ENCODE measurements around the gene GGN. TPM values are rescaled to one million over a fixed set of nuclear protein-coding genes. Genes with fewer than 3 reads are reported as not detected.

GGN gene
- total and polyA plus RNA-seq, 2 of the 13 experiments (the other 11 are each of a cell fraction or from before 2014, with no cell fraction given), result not detected

DNA sequence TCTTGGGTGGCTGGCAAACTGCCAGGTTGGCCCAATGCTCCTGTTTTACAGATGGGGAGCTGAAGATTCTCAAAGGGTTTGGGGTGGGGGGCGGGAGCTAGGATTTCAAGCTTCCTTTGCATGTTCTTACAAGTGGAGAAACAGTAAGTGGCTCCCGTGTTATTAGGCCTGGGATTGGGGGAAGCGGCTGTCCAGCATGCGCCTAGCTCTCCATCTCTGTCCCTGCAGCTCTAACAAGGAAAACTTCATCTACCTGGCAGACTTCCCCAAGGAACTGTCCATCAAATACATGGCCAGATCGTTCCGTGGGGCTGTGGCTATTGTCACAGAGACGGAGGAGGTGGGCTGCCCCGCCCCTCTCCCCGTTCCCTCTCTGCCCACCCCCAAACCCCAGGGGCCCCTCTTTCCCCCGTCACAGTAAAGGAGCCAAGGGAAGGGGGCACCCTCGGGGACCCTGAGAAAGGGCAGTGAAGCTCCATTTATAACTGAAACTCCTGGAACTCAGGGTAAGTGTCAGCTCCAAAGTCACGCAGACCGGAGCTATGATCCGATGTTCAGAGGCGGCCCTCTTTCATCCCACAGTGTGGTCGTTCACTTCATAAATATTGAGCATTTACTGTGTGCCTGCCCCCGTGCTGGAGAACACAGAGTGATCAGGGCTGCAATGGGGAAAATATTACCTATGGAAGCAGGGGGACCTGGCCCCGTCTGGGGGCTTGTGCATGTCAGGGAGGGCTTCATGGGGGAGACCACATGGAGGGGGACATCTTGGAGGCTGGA, 28.4 kb downstream of the GGN start:
- no peaks in the 10 kb centered on the region for H3K9me3 ChIP-seq (ENCODE audit: low read length)
- no peak overlapping the region for H3K4me3 ChIP-seq (replicated peaks in 1 of 3; ENCODE audit: insufficient read depth in 1 of 3, low read depth in 2 of 3, low read length in 3 of 3)
- no peak for FAIRE-seq
- H3K79me2 ChIP-seq (ENCODE audit: insufficient read depth, low read length), result no peaks in the 10 kb centered on the region
- TF ChIP-seq ZNF282 (IDR thresholded peaks at IDR 0.05; ENCODE audit: partially characterized antibody), result no peak
- no peak for TF ChIP-seq RFXAP (CRISPR knock-in tag; IDR thresholded peaks at IDR 0.05; ENCODE audit: borderline replicate concordance)
- no peak for TF ChIP-seq ATF4 (CRISPR knock-in tag; IDR thresholded peaks at IDR 0.05)
- TF ChIP-seq ZNF646 (CRISPR knock-in tag; IDR thresholded peaks at IDR 0.05), result no peak
- TF ChIP-seq ZNF431 (CRISPR knock-in tag; IDR thresholded peaks at IDR 0.05; ENCODE audit: borderline replicate concordance, low read depth), result no peak
- no peak for TF ChIP-seq ZNF446 (CRISPR knock-in tag; IDR thresholded peaks at IDR 0.05)
- TF ChIP-seq ELF1 (CRISPR knock-in tag; IDR thresholded peaks at IDR 0.05), result no peak
- no peak for TF ChIP-seq HIC2 (CRISPR knock-in tag; IDR thresholded peaks at IDR 0.05; ENCODE audit: low read depth)
- no peak overlapping the region for H3K9ac ChIP-seq (ENCODE audit: insufficient read depth, low read depth, low read length)
- BruUV-seq (replicated peaks), result no TSS peak
- peaks cover 17 to 53% of the 10 kb centered on the region in 2 experiments for H3K27me3 ChIP-seq (ENCODE audit: control insufficient read depth in 1 of 2, insufficient read depth in 2 of 2, low read length in 2 of 2)
- no peak for DNase-seq (ENCODE audit: low spot score)
- H3K27ac ChIP-seq (ENCODE audit: extremely low read length, insufficient read depth, low read length), result no peak overlapping the region
- no peak overlapping the region for H2AFZ ChIP-seq (ENCODE audit: low read length)
- peaks cover 23% of the 10 kb centered on the region for H3K4me1 ChIP-seq (ENCODE audit: insufficient read depth, low read length)
- ChIA-PET POLR2A (interaction anchor here (0.6 to 2.2 kb wide), 3 partner anchors 15 to 32 kb away, joined by 3 to 6 read pairs (median 3); partner anchors contain the start of gene PSMD8), CTCF (ENCODE audit: low intra/inter-chr PET ratio, low total read pairs) (no interaction called here)
- in situ Hi-C loops (cut with HindIII; ENCODE audit: extremely low pct_ligation_motif_present, low pct_unique_long_range_greater_than_20kb), result no loop called here
- H3K4me2 ChIP-seq (ENCODE audit: low read depth, low read length), result no peak overlapping the region
- ATAC-seq, result no peak
- no peaks in the 10 kb centered on the region for H4K20me1 ChIP-seq (ENCODE audit: insufficient read depth, low read length)
- intact Hi-C loops (cut with micrococcal nuclease; ENCODE audit: unreplicated experiment), result no loop called here
- WGBS (ENCODE audit: low lambda C conversion rate), result 24% methylated on average over 12 of the region's 18 CpGs
- H3K36me3 ChIP-seq (replicated peaks in 1 of 2; ENCODE audit: control insufficient read depth in 1 of 2, insufficient read depth in 2 of 2, low read length in 2 of 2), result no peaks in the 10 kb centered on the region
